GM21515 (cell line): ENCODE results near the gene IL17RC.

Source experiments
- ATAC-seq: cut with Tn5 transposase; IDR thresholded peaks from one replicate; pipeline ENCODE4 v1.9.1; 2021; ENCODE audit not compliant: unreplicated experiment

The IL17RC gene

GRCh38 chr3:9942934-9943690 lies 26.2 kb downstream of the IL17RC start:
- no peak for ATAC-seq

- ATAC-seq = no peak
Observed at GRCh38 chr3:9944271-9944670, 27.4 kb downstream of the IL17RC start.

- no peak for ATAC-seq
Observed at GRCh38 chr3:9945358-9945757, 28.5 kb downstream of the IL17RC start.

- no peak for ATAC-seq
Observed at GRCh38 chr3:9946112-9947024, 29.5 kb downstream of the IL17RC start.

- ATAC-seq = no peak
Observed at GRCh38 chr3:9947025-9947995, 30.4 kb downstream of the IL17RC start.

GRCh38 chr3:9948586-9948985 lies 31.7 kb downstream of the IL17RC start:
- no peak for ATAC-seq

- no peak for ATAC-seq
Observed at GRCh38 chr3:9949115-9949514, 32.2 kb downstream of the IL17RC start.

- ATAC-seq = no peak
Observed at GRCh38 chr3:9949626-9950025, 32.7 kb downstream of the IL17RC start.

GRCh38 chr3:9951126-9951525 lies 34.2 kb downstream of the IL17RC start:
- ATAC-seq = no peak

GRCh38 chr3:9951598-9951961 lies 34.7 kb downstream of the IL17RC start:
- ATAC-seq = peak; percentile 1

- ATAC-seq = peak; percentile 75
Observed at GRCh38 chr3:9951962-9952805, 35.3 kb downstream of the IL17RC start, which contains the start of gene PRRT3. Gene PRRT3 (minus strand): TSS chr3:9952408. CDS start chr3:9950115, 2,293 bp downstream.

- ATAC-seq = no peak
Observed at GRCh38 chr3:9955067-9955502, 38.2 kb downstream of the IL17RC start.

- ATAC-seq = no peak
Observed at GRCh38 chr3:9955611-9956352, 38.9 kb downstream of the IL17RC start.

GRCh38 chr3:9957214-9957613 lies 40.3 kb downstream of the IL17RC start:
- ATAC-seq = no peak

- no peak for ATAC-seq
Observed at GRCh38 chr3:9965200-9965875, 48.4 kb downstream of the IL17RC start.

- no peak for ATAC-seq
Observed at GRCh38 chr3:9966841-9967240, 49.9 kb downstream of the IL17RC start.

- no peak for ATAC-seq
Observed at GRCh38 chr3:9969632-9970019, 52.7 kb downstream of the IL17RC start.

GRCh38 chr3:9970020-9970652 lies 53.2 kb downstream of the IL17RC start:
- no peak for ATAC-seq
